ENCODE results near the gene TNIK.
A peak's percentile ranks its signal among the peaks of the same experiment; 100 is the strongest.

TNIK gene

GRCh38 chr3:171461525-171461917 is 1.3 kb upstream of the TNIK start:
- H3K4me3 ChIP-seq, result peak overlapping the region; percentile 97
- peak overlapping the region in 1 of 2 donors; percentile 65 for H3K27ac ChIP-seq
- no peak for DNase-seq (ENCODE audit: low spot score)
- no peak for TF ChIP-seq CTCF (IDR thresholded peaks at IDR 0.05)

GRCh38 chr3:171460725-171461524 is 720 bp upstream of the TNIK start:
- Histone ChIP-seq H3K4me3 (peak overlapping the region; percentile 97), H3K27ac (peak overlapping the region; percentile 74 to 78)
- peak; percentile 80 for DNase-seq (ENCODE audit: low spot score)
- TF ChIP-seq CTCF (IDR thresholded peaks at IDR 0.05), result no peak

DNA sequence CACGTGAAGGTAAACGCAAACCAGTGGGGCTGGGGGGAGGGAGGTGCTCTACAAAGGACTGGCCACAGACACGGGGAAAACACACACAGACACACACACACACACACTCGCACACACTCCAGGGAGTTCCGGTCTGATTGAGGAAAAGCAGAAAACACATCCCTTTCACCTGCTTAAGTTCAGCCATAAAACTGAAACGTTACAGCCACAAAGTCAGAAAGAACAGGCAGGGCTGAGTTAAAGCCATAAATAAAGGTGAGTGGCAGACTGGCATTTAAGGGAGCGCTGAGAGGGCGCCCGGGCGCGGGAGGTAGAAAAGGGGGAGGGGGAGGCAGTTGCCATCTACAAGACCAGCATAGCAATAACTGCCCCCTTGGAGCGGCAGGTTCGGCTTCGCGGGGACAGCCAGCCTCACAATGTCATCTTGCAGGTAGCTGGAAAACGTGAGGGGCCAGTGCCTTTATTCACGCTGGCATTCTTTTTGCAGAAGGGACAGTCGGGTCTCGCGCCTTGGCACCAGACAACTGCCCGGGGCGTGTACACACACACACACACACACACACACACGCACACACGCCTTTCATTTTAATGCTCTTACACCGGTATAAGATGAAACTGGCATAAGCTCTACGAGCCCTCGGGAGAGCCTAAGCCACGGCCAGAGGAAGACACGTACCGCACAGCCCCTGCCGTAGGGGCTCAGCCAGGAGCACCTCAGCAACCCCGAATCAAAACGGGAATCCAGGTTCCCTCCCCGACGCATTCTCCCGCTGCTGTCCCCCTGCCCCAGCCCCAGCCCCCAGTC is 866 bp downstream of the TNIK start:
- no peak for TF ChIP-seq CTCF (IDR thresholded peaks at IDR 0.05)
- no peak for DNase-seq (ENCODE audit: low spot score)
- H3K27ac ChIP-seq, result peak overlapping the region; percentile 74 to 78

GRCh38 chr3:171458864-171459136 is 1.4 kb downstream of the TNIK start:
- no peak for TF ChIP-seq CTCF (IDR thresholded peaks at IDR 0.05)
- Histone ChIP-seq H3K27ac (peak overlapping the region in 1 of 2 donors; percentile 78), H3K4me3 (peak overlapping the region; percentile 97)
- no peak for DNase-seq (ENCODE audit: low spot score)

More for the DNA sequence above, 866 bp downstream of the TNIK start:
- H3K4me3 ChIP-seq, result peak overlapping the region; percentile 97

DNA sequence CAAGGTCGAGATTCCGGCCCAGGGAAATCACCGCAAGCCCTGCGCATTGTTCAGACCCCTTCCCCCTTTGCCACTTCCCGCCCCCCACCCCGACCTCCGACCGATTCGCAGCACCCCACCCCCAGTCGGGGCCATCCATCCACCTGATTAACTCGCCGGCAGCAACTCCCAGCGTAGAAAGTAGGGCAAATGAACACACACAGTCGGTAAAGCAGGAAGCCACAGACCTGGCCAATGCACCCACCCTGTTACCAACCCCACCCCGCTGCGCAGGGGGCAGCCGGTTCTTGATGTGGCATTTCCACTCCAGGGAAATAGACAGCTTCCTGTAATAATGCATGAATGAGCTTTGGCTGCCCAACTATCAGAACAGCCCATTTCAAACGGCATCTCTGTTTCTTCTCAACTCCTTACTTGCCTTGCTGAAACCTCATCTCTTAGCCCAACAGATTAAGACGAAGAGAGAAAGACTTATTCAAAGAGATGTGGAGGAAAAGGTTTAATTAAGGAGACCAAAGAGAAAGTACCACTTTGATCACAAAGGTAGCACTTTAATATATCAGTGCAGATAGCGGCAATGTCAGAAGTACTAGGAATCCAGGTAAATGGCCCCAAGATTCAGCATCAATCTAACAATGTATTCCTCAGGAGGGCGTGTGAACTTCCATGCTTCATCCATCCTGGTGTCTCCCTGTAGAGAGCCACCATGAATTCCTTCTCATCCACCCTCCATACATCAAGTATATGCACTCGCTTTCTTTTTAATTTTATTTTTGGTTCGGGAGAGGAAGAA is 1.9 kb downstream of the TNIK start:
- no peak for TF ChIP-seq CTCF (IDR thresholded peaks at IDR 0.05)
- no peak for DNase-seq (ENCODE audit: low spot score)
- peak overlapping the region; percentile 97 for H3K4me3 ChIP-seq
- H3K27ac ChIP-seq, result peak overlapping the region in 1 of 2 donors; percentile 78

- no peak for DNase-seq (ENCODE audit: low spot score)
- no peak for TF ChIP-seq CTCF (IDR thresholded peaks at IDR 0.05)
- Histone ChIP-seq H3K27ac (peak overlapping the region in 1 of 2 donors; percentile 65), H3K4me3 (peak overlapping the region; percentile 97)
Observed at GRCh38 chr3:171457607-171458061, 2.6 kb downstream of the TNIK start.

Data from coronary artery (tissue), 2 donors.